Tibial nerve (tissue), 4 donors: ENCODE results near the gene CYP19A1. TPM values are rescaled to one million over a fixed set of nuclear protein-coding genes. Genes with fewer than 3 reads are reported as not detected.

Experiments
- DNase-seq, 2 donors: peaks; one replicate each; pipeline ENCODE4 v3.0.0-alpha.2; 2019; ENCODE audit warnings: low spot score in 2 of 2
- H3K27ac ChIP-seq, 4 donors: fragments of 200-600 bp; sonication (generic) in 3 of 4; one replicate each; pipeline ENCODE4 v1.5.1; 2017 to 2019; ENCODE audit warnings: mild to moderate bottlenecking in 1 of 4
- H3K27me3 ChIP-seq, 2 donors: fragments of 200-600 bp; sonication (generic) in 1 of 2; one replicate each; pipeline versions ENCODE4 v1.5.1 to v1.6.0; 2017 to 2019
- H3K36me3 ChIP-seq, 3 donors: fragments of 200-600 bp; sonication (generic); one replicate each; pipeline ENCODE4 v1.5.1; 2018 to 2019
- H3K4me1 ChIP-seq, 4 donors: fragments of 200-600 bp; sonication (generic) in 3 of 4; one replicate each; pipeline ENCODE4 v1.5.1; 2017 to 2019
- H3K4me3 ChIP-seq, 4 donors: fragments of 200-600 bp; sonication (generic) in 3 of 4; one replicate each; pipeline ENCODE4 v1.5.1; 2017 to 2019; ENCODE audit warnings: mild to moderate bottlenecking in 1 of 4, moderate library complexity in 1 of 4
- H3K9me3 ChIP-seq, 4 donors: fragments of 200-600 bp; sonication (generic) in 3 of 4; one replicate each; pipeline ENCODE4 v1.5.1; 2017 to 2019
- EP300 ChIP-seq, 2 donors: sonication (generic); formaldehyde crosslinking; IDR thresholded peaks; one replicate each; pipeline ENCODE4 v1.6.1; 2017; ENCODE audit warnings: antibody characterized with exemption in 2 of 2, mild to moderate bottlenecking in 1 of 2
- POLR2A ChIP-seq, 2 donors: fragments of 450-650 bp; IDR thresholded peaks; one replicate each; pipeline ENCODE4 v1.6.1; 2017; ENCODE audit warnings: antibody characterized with exemption in 2 of 2, mild to moderate bottlenecking in 2 of 2, moderate library complexity in 2 of 2
- WGBS, 2 donors: methylation state at CpG; one replicate each; pipeline ENCODE4 v1.1.5; 2018; 5-methylcytosine and 5-hydroxymethylcytosine counted together
- total RNA-seq, 4 donors: library from RNA; depleted of rRNA; stranded (reverse); fragments of >200 nt; gene quantifications; one replicate each; pipeline ENCODE4 v1.1.0, GENCODE V29; 2016
- TF ChIP-seq, protein P1 (sequence below), 5 experiments: fragments of 200-600 bp in 3 of 5; fragments of 450-650 bp in 2 of 5; sonication (generic) in 3 of 5; IDR thresholded peaks; one replicate each; pipeline ENCODE4 v1.5.1; 2016 to 2019; ENCODE audit warnings: antibody characterized with exemption in 5 of 5, mild to moderate bottlenecking in 3 of 5, moderate library complexity in 2 of 5

CYP19A1 gene
- total RNA-seq, 4 donors from 2014 or later: 6.3 to 124 (median 15.6) TPM

DNA sequence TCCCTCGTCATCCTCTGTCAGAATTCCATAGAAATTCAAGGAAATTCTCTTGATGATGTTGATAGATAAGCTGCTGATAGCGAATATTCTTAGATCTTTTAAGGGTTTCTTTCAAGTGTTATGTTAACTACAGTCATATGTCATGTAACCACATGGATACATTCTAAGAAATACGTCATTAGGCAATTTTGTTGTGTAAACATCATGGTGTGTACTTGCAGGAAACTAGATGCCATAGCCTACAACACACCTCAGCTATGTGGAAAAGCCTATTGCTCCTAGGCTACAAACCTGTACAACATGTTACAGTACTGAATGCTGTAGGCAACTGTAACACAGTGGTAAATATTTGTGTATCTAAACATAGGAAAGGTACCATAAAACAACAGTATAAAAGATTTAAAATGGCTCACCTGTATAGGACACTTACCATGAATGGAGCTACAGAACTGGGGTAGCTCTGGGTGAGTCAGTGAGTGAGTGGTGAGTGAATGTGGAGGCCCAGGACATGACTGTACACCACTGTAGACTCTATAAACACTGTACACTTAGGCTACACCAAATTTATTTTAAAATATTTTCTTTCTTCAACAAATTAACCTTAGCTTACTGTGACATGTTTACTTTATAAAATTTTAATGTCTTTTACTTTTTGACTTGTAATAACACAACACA, 37.7 kb upstream of the CYP19A1 start:
- no peaks in the 10 kb centered on the region for H3K9me3 ChIP-seq
- no peak overlapping the region for H3K4me3 ChIP-seq
- no peaks in the 10 kb centered on the region for H3K27me3 ChIP-seq
- 87 to 89% methylated on average over 3 of the region's 3 CpGs for WGBS, 2 donors
- no peak overlapping the region for H3K27ac ChIP-seq
- H3K4me1 ChIP-seq: peaks cover 0 to 10% (median 0%) of the 10 kb centered on the region in 4 donors
- TF ChIP-seq POLR2A (IDR thresholded peaks at IDR 0.05) (no peak), EP300 (IDR thresholded peaks at IDR 0.05) (no peak)
- TF ChIP-seq, protein P1, sequence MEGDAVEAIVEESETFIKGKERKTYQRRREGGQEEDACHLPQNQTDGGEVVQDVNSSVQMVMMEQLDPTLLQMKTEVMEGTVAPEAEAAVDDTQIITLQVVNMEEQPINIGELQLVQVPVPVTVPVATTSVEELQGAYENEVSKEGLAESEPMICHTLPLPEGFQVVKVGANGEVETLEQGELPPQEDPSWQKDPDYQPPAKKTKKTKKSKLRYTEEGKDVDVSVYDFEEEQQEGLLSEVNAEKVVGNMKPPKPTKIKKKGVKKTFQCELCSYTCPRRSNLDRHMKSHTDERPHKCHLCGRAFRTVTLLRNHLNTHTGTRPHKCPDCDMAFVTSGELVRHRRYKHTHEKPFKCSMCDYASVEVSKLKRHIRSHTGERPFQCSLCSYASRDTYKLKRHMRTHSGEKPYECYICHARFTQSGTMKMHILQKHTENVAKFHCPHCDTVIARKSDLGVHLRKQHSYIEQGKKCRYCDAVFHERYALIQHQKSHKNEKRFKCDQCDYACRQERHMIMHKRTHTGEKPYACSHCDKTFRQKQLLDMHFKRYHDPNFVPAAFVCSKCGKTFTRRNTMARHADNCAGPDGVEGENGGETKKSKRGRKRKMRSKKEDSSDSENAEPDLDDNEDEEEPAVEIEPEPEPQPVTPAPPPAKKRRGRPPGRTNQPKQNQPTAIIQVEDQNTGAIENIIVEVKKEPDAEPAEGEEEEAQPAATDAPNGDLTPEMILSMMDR (IDR thresholded peaks at IDR 0.05): no peak
- H3K36me3 ChIP-seq: no peaks in the 10 kb centered on the region
- DNase-seq: no peak

DNA sequence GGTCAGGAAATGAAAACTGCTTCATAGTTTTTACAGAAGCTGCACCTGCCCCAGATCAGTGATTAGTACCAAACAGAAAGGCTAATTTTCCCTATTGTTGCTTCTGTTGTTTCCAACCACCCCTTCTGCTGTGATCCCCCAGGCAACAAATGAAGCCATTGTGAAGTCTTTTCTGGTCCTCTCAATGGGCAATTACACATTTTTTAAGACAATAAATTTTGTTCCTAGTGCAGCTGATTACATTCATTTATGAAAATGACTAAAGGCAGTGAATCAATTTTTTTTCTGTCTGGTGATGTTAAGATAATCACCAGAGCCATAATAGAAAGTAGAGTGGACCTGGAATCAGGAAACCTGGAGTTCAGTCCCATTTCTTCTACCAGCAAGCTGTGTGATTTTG, 35.7 kb upstream of the CYP19A1 start:
- no peak overlapping the region for H3K4me3 ChIP-seq
- no peaks in the 10 kb centered on the region for H3K27me3 ChIP-seq
- H3K27ac ChIP-seq: no peak overlapping the region
- H3K4me1 ChIP-seq: no peaks in the 10 kb centered on the region
- TF ChIP-seq EP300 (IDR thresholded peaks at IDR 0.05) (no peak), POLR2A (IDR thresholded peaks at IDR 0.05) (no peak)
- TF ChIP-seq, protein P1 (IDR thresholded peaks at IDR 0.05): no peak
- no peaks in the 10 kb centered on the region for H3K9me3 ChIP-seq
- DNase-seq: no peak
- H3K36me3 ChIP-seq: no peaks in the 10 kb centered on the region

DNA sequence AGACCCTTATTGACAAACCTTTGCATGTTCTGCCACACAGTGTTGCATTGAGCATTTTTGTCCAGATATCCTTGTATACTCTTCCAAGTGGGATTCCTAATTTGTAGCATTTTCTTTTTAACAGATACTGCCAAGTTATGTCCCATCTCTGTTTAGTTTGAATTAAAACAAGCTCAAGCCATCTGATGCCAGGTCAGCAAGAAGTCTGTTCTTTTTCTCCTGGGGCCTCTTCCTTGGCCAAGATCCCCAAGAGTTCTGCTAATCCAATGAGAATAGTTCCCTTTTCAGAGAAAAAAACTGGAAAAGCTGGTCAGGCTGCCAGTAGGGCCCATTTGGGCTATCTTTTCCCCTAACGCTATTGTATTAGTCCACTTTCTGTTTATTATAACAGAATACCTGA, 32.9 kb upstream of the CYP19A1 start:
- no peak overlapping the region for H3K4me3 ChIP-seq
- no peaks in the 10 kb centered on the region for H3K36me3 ChIP-seq
- no peaks in the 10 kb centered on the region for H3K27me3 ChIP-seq
- H3K27ac ChIP-seq: no peak overlapping the region
- no peak for TF ChIP-seq POLR2A (IDR thresholded peaks at IDR 0.05)
- TF ChIP-seq EP300 (IDR thresholded peaks at IDR 0.05): no peak
- TF ChIP-seq, protein P1 (IDR thresholded peaks at IDR 0.05): no peak
- WGBS, 2 donors: 79 to 85% methylated on average over 1 of the region's 1 CpG
- no peak for DNase-seq
- peaks cover 0 to 6% (median 0%) of the 10 kb centered on the region in 4 donors for H3K4me1 ChIP-seq
- H3K9me3 ChIP-seq: no peaks in the 10 kb centered on the region

DNA sequence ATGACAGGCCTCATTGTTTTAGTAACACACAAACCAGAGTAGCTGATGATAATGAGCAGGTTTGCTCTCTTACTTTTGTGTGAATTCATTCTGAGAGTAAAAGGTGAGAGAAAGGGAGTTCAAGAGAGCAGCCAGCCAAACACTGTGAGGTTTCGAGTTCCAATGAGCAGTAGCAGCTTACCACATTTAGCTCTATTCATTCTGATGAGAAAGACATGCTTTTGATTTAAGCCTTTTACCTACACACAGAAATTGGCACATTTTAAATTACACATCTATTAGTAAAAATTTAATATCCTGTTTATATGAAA, 31.0 kb upstream of the CYP19A1 start:
- WGBS, 2 donors: 94 to 95% methylated on average over 1 of the region's 1 CpG
- Histone ChIP-seq H3K9me3 (no peaks in the 10 kb centered on the region), H3K36me3 (no peaks in the 10 kb centered on the region), H3K4me3 (no peak overlapping the region), H3K27me3 (no peaks in the 10 kb centered on the region), H3K4me1 (peaks cover 0 to 6% (median 0%) of the 10 kb centered on the region in 4 donors), H3K27ac (no peak overlapping the region)
- TF ChIP-seq, protein P1 (IDR thresholded peaks at IDR 0.05): no peak
- TF ChIP-seq EP300 (IDR thresholded peaks at IDR 0.05) (no peak), POLR2A (IDR thresholded peaks at IDR 0.05) (no peak)
- no peak for DNase-seq

DNA sequence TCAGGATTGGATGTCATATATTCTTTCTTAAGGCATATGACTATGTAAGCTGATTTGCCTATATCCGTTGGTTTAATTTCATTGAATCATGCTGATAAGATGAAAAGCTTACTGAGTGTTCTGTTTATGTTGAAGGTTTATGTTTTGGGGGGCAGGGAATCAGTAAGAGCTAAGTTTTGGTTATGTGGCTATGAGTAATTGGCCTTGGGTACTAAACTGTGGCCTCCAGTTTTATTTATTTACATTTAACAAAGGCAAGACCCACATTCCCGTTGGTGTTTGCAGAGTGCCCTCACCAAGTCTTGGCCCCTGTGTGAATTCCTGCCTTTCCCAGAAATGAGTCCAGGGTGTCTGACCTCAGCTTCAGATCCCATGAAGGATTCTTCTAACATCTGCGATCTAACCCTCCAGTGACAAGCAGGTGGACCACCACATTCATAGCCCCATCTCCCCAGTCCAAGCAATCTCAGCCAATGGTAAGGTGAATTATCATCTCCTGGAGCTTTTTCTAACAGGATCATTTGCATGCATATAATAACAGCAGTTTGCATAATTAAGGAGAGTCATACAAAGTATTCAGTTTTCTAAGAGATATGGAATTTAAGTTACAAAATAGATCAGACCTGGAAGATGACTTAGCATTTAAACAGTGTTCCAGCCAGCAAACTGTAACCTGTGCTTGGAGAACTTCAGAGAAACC, 30.5 kb upstream of the CYP19A1 start:
- 68 to 70% methylated on average over 3 of the region's 3 CpGs for WGBS, 2 donors
- Histone ChIP-seq H3K4me3 (no peak overlapping the region), H3K27ac (no peak overlapping the region), H3K36me3 (no peaks in the 10 kb centered on the region), H3K4me1 (peaks cover 0 to 6% (median 0%) of the 10 kb centered on the region in 4 donors), H3K9me3 (no peaks in the 10 kb centered on the region), H3K27me3 (no peaks in the 10 kb centered on the region)
- DNase-seq: no peak
- TF ChIP-seq, protein P1 (IDR thresholded peaks at IDR 0.05): no peak
- TF ChIP-seq POLR2A (IDR thresholded peaks at IDR 0.05): no peak
- TF ChIP-seq EP300 (IDR thresholded peaks at IDR 0.05): no peak
